Hematopoietic multipotent progenitor cell treated with erythropoietin and hydrocortisone succinate and interleukin-3 and kit ligand, for 8 days (in vitro differentiated cells): ENCODE results near the gene SEMA3D.

ENCODE experiments used
- DNase-seq: peaks from one replicate; pipeline ENCODE4 v3.0.0-alpha.2; 2015

SEMA3D gene

DNA sequence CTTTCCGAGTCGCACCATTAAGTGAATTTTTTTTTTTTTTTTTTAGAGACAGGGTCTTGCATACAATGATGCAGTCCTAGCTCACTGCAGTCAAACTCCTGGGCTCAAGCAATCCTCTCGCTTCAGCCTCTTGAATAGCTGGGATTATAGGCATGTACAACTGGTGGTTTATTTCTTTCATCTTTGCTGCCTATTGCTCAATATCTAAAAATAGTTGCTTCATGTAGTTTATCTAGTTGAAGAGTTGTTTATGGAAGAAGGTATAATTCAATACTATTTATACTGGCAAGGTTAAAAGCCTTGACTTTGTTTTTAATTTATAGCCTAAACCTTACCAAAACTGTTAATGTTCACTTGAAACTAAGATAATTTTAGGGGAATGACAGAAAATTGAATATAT lies 66.9 kb downstream of the SEMA3D start:
- no peak for DNase-seq

GRCh38 chr7:85115862-85116261 lies 71.0 kb downstream of the SEMA3D start:
- DNase-seq: no peak

GRCh38 chr7:85115006-85115405 lies 71.8 kb downstream of the SEMA3D start:
- DNase-seq: no peak

GRCh38 chr7:85114342-85114741 lies 72.5 kb downstream of the SEMA3D start:
- no peak for DNase-seq

DNA sequence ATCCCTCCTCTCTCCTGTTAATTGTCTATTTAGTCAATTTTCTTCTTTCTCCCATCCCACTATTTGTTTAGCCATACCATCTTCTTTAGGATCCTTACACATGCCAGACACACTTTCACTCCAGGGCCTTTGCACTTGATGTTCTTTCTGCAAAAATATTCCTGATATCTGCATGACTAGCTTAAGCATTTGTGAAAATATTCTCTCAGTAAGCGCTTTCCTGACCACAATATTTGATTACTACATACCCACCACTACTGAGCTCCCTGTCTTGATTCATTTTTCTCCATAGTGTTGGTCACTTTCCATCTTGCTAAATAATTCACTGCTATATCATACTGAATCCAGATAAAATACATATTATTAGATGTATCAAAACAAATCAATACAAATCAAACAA lies 75.1 kb downstream of the SEMA3D start:
- no peak for DNase-seq

DNA sequence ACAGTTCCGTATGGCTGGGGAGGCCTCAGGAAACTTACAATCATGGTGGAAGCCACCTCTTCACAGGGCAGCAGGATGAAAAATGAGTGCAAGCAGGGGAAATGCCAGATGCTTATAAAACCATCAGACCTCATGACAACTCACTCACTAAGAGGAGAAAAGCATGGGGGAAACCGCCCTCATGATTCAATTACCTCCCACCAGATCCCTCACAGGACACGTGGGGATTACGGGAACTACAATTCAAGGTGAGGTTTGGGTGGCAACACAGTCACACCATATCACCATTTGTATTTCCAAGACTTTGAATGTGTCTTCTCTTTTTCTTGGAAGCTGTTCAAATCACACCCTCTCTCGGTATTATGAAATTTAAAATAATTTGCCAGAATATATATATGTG lies 80.1 kb downstream of the SEMA3D start:
- DNase-seq: no peak

DNA sequence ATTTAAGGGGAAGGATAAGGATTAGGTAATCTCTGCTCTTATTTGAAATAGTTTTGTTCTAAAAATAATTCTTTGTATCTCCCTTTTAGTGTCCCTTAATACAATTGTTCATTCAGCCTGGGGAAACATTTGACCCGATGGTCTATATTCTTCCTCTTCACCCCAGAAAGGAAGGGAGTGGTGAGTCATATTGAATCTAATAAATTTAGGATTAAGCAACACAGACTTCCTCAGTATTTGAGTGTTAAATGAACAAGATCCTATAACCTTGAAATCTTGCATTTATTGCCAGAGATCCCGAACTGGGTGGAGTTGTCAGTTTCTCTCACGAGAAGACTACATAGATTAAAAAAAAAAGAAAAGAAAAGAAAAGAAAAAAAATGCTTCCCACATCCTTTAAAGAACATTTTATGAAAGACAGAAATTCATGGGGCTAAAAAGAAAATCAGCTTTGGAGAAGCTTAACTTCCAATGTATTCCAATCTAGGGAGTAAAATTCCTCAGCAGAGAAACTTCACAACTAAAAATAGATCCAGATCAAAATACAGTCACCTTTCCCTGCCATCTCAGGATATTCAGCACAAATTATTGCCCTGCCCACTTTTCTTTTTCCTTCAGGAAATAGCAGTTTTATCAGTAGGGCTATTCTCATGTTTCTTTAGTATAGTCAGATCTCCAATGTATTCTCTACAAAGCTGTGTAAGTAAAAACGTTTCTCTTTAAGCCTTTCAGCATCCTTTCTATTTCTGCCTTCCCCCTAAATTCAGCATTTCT lies 82.2 kb downstream of the SEMA3D start:
- DNase-seq: no peak

DNA sequence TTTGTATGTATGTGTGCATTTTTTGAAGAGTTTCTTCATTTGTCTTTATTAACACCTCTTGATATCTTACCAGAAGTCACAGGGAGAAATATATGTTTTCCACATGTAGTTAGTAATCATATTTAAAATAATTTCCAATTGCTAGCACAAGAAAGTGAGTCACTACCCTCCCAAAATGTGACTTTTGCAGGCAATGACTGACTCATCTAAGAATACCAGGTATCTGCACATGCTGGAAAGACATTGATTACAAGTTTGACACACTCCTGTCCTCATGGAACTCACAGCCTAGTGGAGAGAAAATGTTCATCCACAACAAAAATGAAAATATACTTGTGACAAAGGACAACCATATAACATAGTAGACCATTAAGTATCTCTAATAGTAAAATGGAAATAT lies 82.9 kb downstream of the SEMA3D start:
- DNase-seq: no peak

DNA sequence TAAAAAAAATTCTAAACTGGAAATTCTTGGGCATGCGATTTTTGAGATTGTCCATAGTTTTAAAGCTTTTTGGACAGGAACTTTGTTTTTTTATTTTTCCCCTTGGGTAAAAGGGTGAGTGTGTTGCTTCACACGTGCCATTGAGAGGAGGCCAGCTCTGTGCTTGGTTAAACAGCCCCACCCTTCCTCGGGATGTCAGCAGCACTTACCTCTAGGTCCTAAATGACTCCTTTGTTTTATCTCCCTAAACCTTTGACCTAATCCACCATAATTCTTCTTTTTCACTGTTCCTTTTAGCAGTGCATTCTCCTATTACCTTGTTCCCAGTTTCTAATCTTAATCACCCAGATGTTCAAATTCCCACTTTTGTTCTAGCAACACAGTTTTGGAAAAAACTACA lies 83.5 kb downstream of the SEMA3D start:
- no peak for DNase-seq

DNA sequence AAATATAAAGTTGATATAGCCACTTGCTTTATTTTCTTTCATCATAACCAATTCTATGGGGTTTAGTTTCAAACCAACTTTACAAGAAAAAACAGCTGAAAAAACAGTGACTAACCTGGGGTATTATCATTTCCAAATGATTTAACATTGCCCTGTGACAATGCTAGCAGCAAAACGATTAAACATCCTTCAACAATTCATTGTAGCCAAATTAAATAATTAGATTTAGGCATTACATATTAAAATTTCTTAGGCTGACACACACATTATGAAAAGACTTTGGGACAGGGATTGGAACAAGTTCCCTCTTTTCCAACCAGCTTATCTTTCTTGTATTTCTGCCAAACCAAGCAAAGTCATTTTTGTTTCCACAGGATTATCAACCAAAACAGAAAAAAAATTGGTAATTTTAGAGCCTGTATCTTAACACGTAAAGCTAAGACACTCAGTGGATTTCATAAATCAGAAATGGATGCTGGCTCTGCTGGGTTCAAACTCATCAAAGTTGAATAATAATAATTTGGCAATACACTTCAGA lies 84.0 kb downstream of the SEMA3D start:
- no peak for DNase-seq

- DNase-seq: no peak
These were observed 85.5 kb downstream of the SEMA3D start for GRCh38 chr7:85101347-85101746.

DNA sequence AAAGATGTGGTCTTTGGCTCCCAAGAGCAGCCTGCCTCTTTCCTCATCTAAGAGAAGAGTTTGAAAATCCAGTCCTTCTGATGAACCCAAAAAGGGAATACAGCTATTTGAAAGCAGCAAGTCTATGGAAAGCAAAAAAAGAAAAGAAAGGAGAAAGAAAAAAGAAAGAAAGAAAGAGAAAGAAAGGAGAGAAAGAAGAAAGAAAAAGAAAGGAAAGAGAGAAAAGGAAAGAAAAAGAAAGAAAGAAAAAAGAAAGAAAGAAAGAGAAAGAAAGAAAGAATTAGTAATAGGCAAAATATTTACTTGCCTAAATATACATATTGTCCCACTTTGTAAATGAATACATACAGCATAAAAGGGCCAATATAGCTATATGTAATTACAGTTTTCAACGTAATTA lies 89.0 kb downstream of the SEMA3D start:
- DNase-seq: no peak

DNA sequence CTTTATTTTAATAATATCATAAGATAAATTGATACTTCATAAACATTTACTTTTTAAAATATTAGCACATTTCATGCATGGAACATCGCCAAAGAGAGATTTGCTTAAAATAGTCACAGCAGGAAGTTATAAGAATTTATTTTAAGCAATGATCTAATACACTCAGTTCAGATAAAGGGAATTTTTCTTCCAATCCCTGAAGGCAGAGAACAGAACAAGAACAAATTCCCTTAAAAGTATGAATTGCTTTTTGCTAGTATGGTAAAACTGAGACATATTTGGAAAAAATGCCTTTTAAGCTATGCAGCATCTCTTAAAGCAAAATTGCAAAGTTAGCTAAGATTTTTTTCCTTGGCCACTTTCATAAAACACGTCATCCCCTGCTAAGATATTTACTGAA lies 91.0 kb downstream of the SEMA3D start:
- DNase-seq: no peak

- no peak for DNase-seq
These were observed 91.5 kb downstream of the SEMA3D start for GRCh38 chr7:85095366-85095765.

GRCh38 chr7:85094046-85094725 lies 92.7 kb downstream of the SEMA3D start:
- no peak for DNase-seq

GRCh38 chr7:85091565-85091928 lies 95.3 kb downstream of the SEMA3D start:
- no peak for DNase-seq

DNA sequence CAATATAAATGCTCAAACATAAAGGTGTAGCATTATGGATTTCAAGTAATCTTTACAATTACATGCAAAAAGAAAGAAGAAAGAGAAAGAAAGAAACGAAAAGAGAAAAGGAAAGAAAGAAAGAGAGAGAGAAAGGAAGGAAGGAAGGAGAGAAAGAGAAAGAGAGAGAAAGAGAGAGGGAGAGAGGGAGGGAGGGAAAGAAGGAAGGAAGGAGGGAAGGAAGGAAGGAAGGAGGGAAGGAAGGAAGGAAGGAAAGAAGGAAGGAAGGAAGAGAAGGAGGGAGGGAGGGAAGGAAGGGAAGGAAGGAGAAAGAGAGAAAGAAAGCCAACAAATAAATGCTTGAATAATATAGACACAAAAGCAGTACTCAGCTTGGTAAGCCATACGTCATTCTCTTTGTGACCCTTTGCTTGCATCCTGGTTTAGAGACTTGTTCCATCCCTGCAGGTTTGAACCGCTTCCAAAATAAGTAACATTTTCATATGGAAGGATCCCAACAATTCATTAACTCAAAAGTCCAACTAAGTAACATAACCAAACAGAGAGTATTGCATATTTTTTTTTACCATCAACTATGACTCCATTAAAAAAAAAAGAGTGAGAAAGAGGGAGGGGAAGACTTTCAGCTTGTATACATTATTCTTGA lies 95.8 kb downstream of the SEMA3D start:
- DNase-seq: no peak

GRCh38 chr7:85090143-85090542 lies 96.7 kb downstream of the SEMA3D start:
- DNase-seq: no peak

- DNase-seq: no peak
These were observed 105.0 kb downstream of the SEMA3D start for GRCh38 chr7:85081846-85082245.

DNA sequence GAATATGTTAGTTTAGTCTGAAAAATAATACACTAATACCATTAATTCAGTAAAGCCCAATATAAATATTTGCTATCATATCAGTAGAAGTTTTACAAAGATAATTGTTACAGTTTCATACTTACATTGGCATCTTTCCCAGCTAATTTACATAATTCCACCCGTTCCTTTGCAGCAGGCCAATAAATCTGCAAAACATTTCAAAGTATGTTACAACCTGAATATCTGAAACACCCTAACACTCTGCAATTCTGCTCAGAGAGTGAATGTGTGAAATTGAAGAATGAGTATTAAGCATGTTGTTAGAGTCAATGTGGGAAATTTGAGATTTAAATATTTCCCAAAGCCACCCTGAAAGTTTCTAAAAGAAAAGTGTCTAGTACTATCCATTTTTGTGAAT lies 105.5 kb downstream of the SEMA3D start:
- no peak for DNase-seq

GRCh38 chr7:85079434-85079833 lies 107.4 kb downstream of the SEMA3D start:
- DNase-seq: no peak

- no peak for DNase-seq
These were observed 108.7 kb downstream of the SEMA3D start for GRCh38 chr7:85078181-85078580.

DNA sequence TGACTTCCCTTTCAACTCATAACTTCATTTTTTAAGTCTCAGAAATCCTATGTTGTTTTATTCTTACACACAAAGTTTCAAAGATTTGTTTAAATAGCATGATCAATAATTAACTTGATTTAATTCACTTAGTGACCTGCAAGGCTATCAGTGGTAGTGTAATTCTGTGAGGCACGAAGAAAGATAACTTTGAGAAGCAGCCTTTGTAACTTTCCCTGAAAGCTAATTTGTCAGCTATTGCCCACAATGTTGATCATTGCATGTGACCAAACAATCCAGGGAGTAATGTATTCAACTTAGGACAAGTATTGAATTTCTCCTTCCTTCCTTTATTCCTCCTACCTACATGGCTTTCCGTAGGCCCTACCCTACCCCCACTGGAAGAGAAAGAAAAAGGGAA lies 111.0 kb downstream of the SEMA3D start:
- no peak for DNase-seq

DNA sequence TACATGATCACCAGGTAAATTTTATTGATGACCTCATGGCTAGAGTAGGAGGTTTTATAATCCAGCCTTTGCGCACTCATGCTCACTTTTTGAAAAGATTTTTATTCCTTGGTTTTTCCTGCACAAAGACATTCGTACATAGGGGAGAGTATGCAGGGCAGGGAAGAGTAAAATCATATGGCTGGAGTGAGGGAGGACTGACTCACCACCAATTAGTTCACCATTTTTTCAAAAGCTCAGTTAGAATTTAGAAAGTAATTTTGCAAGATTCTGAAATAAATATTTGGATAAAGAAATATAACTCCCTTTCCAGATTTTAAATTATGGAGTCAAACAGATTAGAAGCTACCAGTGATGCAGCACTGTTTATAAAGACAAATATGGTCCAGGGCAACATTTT lies 111.9 kb downstream of the SEMA3D start:
- no peak for DNase-seq
